ENCODE data around the gene ASB6. TPM values are rescaled to one million over a fixed set of nuclear protein-coding genes. Genes with fewer than 3 reads are reported as not detected.

ASB6 gene
- total and polyA plus RNA-seq, 2 experiments from 2014 or later = 8.8 to 19.8 TPM

DNA sequence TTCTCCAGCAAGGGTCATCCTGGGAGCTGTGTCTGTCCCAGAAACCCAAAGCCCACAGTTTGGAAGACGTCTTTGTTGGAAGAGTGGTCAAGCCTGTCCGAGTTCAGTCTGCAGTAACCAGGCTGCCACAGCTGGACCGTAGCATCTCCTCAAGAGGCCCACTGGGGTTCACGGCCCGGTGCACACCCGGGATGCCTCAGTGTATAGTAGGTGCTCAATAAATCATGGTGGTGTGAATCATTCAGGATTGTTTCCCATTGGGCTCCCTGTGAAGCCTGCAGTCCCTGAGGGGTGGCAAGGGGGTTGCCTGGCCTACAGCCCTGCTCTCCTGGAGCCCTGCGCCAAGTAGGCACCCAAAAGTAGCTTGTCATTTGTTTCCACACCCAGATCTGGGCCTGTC lies 13.2 kb upstream of the ASB6 start:
- peaks cover 3% of the 10 kb centered on the region for H3K27me3 Mint-ChIP-seq (ENCODE audit: insufficient read depth, low read depth, poor library complexity)
- Histone ChIP-seq H3K4me2 (no peak overlapping the region), H3K27ac (ENCODE audit: low read depth) (no peak overlapping the region), H3F3A (replicated peaks; ENCODE audit: low read depth) (no peaks in the 10 kb centered on the region), H3K4me3 (no peak overlapping the region), H3K79me2 (replicated peaks; ENCODE audit: insufficient read depth) (no peaks in the 10 kb centered on the region), H3K36me3 (ENCODE audit: insufficient read depth) (no peaks in the 10 kb centered on the region), H4K20me1 (replicated peaks; ENCODE audit: insufficient read depth) (no peaks in the 10 kb centered on the region), H3K4me1 (ENCODE audit: insufficient read depth) (no peaks in the 10 kb centered on the region; the same call in 1 of the 2 replicates), H2AFZ (no peak overlapping the region), H3K9me2 (ENCODE audit: insufficient read depth) (no peaks in the 10 kb centered on the region), H3K27me3 (ENCODE audit: insufficient read depth) (no peaks in the 10 kb centered on the region)
- no peaks in the 10 kb centered on the region for H3K36me3 Mint-ChIP-seq (ENCODE audit: low read depth)
- DNase-seq (ENCODE audit: low spot score) = no peak
- H3K4me3 Mint-ChIP-seq = no peak overlapping the region
- H3K4me1 Mint-ChIP-seq = no peaks in the 10 kb centered on the region
- no peak for TF ChIP-seq NANOG (IDR thresholded peaks at IDR 0.05; ENCODE audit: borderline replicate concordance)
- TF ChIP-seq, protein P1, sequence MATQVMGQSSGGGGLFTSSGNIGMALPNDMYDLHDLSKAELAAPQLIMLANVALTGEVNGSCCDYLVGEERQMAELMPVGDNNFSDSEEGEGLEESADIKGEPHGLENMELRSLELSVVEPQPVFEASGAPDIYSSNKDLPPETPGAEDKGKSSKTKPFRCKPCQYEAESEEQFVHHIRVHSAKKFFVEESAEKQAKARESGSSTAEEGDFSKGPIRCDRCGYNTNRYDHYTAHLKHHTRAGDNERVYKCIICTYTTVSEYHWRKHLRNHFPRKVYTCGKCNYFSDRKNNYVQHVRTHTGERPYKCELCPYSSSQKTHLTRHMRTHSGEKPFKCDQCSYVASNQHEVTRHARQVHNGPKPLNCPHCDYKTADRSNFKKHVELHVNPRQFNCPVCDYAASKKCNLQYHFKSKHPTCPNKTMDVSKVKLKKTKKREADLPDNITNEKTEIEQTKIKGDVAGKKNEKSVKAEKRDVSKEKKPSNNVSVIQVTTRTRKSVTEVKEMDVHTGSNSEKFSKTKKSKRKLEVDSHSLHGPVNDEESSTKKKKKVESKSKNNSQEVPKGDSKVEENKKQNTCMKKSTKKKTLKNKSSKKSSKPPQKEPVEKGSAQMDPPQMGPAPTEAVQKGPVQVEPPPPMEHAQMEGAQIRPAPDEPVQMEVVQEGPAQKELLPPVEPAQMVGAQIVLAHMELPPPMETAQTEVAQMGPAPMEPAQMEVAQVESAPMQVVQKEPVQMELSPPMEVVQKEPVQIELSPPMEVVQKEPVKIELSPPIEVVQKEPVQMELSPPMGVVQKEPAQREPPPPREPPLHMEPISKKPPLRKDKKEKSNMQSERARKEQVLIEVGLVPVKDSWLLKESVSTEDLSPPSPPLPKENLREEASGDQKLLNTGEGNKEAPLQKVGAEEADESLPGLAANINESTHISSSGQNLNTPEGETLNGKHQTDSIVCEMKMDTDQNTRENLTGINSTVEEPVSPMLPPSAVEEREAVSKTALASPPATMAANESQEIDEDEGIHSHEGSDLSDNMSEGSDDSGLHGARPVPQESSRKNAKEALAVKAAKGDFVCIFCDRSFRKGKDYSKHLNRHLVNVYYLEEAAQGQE (IDR thresholded peaks at IDR 0.05; ENCODE audit: unreplicated experiment) = no peak
- no peak for TF ChIP-seq ZNF114 (CRISPR knock-in tag; IDR thresholded peaks at IDR 0.05)
- no peak for TF ChIP-seq EZH2 (IDR thresholded peaks at IDR 0.05; ENCODE audit: low read depth, unreplicated experiment)
- TF ChIP-seq, protein P2, sequence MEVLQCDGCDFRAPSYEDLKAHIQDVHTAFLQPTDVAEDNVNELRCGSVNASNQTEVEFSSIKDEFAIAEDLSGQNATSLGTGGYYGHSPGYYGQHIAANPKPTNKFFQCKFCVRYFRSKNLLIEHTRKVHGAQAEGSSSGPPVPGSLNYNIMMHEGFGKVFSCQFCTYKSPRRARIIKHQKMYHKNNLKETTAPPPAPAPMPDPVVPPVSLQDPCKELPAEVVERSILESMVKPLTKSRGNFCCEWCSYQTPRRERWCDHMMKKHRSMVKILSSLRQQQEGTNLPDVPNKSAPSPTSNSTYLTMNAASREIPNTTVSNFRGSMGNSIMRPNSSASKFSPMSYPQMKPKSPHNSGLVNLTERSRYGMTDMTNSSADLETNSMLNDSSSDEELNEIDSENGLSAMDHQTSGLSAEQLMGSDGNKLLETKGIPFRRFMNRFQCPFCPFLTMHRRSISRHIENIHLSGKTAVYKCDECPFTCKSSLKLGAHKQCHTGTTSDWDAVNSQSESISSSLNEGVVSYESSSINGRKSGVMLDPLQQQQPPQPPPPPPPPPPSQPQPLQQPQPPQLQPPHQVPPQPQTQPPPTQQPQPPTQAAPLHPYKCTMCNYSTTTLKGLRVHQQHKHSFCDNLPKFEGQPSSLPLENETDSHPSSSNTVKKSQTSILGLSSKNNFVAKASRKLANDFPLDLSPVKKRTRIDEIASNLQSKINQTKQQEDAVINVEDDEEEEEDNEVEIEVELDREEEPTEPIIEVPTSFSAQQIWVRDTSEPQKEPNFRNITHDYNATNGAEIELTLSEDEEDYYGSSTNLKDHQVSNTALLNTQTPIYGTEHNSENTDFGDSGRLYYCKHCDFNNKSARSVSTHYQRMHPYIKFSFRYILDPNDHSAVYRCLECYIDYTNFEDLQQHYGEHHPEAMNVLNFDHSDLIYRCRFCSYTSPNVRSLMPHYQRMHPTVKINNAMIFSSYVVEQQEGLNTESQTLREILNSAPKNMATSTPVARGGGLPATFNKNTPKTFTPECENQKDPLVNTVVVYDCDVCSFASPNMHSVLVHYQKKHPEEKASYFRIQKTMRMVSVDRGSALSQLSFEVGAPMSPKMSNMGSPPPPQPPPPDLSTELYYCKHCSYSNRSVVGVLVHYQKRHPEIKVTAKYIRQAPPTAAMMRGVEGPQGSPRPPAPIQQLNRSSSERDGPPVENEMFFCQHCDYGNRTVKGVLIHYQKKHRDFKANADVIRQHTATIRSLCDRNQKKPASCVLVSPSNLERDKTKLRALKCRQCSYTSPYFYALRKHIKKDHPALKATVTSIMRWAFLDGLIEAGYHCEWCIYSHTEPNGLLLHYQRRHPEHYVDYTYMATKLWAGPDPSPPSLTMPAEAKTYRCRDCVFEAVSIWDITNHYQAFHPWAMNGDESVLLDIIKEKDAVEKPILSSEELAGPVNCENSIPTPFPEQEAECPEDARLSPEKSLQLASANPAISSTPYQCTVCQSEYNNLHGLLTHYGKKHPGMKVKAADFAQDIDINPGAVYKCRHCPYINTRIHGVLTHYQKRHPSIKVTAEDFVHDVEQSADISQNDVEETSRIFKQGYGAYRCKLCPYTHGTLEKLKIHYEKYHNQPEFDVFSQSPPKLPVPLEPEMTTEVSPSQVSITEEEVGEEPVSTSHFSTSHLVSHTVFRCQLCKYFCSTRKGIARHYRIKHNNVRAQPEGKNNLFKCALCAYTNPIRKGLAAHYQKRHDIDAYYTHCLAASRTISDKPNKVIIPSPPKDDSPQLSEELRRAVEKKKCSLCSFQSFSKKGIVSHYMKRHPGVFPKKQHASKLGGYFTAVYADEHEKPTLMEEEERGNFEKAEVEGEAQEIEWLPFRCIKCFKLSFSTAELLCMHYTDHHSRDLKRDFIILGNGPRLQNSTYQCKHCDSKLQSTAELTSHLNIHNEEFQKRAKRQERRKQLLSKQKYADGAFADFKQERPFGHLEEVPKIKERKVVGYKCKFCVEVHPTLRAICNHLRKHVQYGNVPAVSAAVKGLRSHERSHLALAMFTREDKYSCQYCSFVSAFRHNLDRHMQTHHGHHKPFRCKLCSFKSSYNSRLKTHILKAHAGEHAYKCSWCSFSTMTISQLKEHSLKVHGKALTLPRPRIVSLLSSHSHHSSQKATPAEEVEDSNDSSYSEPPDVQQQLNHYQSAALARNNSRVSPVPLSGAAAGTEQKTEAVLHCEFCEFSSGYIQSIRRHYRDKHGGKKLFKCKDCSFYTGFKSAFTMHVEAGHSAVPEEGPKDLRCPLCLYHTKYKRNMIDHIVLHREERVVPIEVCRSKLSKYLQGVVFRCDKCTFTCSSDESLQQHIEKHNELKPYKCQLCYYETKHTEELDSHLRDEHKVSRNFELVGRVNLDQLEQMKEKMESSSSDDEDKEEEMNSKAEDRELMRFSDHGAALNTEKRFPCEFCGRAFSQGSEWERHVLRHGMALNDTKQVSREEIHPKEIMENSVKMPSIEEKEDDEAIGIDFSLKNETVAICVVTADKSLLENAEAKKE (CRISPR knock-in tag; IDR thresholded peaks at IDR 0.05) = no peak
- no peak for TF ChIP-seq ZNF331 (CRISPR knock-in tag; IDR thresholded peaks at IDR 0.05; ENCODE audit: low read depth)
- TF ChIP-seq POLR2AphosphoS5 (IDR thresholded peaks at IDR 0.05; ENCODE audit: low read depth) = no peak
- no peak for TF ChIP-seq JUNB (IDR thresholded peaks at IDR 0.05; ENCODE audit: unreplicated experiment)
- TF ChIP-seq EZH2phosphoT487 (IDR thresholded peaks at IDR 0.05; ENCODE audit: unreplicated experiment) = no peak
- TF ChIP-seq, protein P3, sequence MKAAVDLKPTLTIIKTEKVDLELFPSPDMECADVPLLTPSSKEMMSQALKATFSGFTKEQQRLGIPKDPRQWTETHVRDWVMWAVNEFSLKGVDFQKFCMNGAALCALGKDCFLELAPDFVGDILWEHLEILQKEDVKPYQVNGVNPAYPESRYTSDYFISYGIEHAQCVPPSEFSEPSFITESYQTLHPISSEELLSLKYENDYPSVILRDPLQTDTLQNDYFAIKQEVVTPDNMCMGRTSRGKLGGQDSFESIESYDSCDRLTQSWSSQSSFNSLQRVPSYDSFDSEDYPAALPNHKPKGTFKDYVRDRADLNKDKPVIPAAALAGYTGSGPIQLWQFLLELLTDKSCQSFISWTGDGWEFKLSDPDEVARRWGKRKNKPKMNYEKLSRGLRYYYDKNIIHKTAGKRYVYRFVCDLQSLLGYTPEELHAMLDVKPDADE (IDR thresholded peaks at IDR 0.05) = no peak
- TF ChIP-seq STAT1 (IDR thresholded peaks at IDR 0.05; ENCODE audit: unreplicated experiment) = no peak
- TF ChIP-seq, protein P4, sequence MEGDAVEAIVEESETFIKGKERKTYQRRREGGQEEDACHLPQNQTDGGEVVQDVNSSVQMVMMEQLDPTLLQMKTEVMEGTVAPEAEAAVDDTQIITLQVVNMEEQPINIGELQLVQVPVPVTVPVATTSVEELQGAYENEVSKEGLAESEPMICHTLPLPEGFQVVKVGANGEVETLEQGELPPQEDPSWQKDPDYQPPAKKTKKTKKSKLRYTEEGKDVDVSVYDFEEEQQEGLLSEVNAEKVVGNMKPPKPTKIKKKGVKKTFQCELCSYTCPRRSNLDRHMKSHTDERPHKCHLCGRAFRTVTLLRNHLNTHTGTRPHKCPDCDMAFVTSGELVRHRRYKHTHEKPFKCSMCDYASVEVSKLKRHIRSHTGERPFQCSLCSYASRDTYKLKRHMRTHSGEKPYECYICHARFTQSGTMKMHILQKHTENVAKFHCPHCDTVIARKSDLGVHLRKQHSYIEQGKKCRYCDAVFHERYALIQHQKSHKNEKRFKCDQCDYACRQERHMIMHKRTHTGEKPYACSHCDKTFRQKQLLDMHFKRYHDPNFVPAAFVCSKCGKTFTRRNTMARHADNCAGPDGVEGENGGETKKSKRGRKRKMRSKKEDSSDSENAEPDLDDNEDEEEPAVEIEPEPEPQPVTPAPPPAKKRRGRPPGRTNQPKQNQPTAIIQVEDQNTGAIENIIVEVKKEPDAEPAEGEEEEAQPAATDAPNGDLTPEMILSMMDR (conservative IDR thresholded peaks at IDR 0.05; ENCODE audit: low read depth in 2 of 2) = no peak
- no peak for TF ChIP-seq CREB1 (CRISPR knock-in tag; IDR thresholded peaks at IDR 0.05; ENCODE audit: low read depth)
- H3K27ac Mint-ChIP-seq = no peak overlapping the region
- ATAC-seq = no peak
- H3K9me3 Mint-ChIP-seq = no peaks in the 10 kb centered on the region
